ENCODE measurements around the gene OR10V1.
"Not testable (repeated sequence)": the region's sequence is repeated elsewhere in the genome, so short reads cannot be mapped to it uniquely, and the experiment has no call there.

The OR10V1 gene

DNA sequence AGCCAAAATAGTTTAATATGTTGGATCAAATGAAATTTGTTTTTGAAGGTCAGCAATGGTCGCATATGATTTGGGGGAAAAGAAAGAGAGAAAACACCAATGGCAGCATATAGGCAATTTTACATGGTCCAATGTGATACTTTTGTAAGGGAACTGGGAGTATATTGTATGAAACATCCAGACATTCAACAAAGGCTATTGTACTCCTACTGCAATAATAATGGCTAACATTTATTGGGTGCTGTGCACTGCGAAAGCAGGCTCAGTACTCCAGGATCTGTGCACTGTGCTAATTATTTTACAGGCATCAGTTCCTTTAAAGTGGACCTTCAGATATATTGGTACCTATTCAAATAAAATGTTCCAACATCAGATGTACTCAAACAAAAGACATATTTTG lies 5.9 kb upstream of the OR10V1 start:
- FAIRE-seq (no peak), DNase-seq (ENCODE audit: insufficient read length, low spot score) (no peak)
- TF ChIP-seq POLR2A (IDR thresholded peaks at IDR 0.05; ENCODE audit: low read depth, low read length) (no peak), POU2F2 (IDR thresholded peaks at IDR 0.05; ENCODE audit: low read depth, low read length) (no peak), POLR2AphosphoS5 (IDR thresholded peaks at IDR 0.05; ENCODE audit: low read depth, low read length) (no peak), PAX5 (IDR thresholded peaks at IDR 0.05; ENCODE audit: insufficient read depth, low read length, severe bottlenecking) (no peak), TAF1 (IDR thresholded peaks at IDR 0.05; ENCODE audit: low read depth, low read length) (no peak), SPI1 (IDR thresholded peaks at IDR 0.05; ENCODE audit: low read depth, low read length) (no peak)

DNA sequence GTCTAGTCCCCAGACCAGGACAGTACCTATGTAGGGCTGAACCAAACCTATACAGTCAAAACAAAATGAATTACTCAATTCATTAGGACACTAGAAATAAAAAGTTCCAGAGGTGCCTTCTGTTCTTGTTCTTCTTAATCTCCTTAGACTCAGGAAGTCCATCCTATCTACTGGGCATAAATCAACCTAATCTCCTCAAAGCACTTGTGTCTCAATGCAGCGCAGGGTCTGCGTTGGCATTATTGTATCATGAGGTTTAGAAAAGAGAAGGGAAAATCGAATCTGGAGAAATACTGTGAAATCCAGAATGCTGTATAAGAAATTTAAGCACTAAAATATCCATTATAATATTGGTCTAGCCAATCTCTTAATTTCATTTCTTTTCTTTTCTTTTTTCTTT lies 2.4 kb upstream of the OR10V1 start:
- TF ChIP-seq POLR2AphosphoS5 (IDR thresholded peaks at IDR 0.05; ENCODE audit: low read depth, low read length) (no peak), PAX5 (IDR thresholded peaks at IDR 0.05; ENCODE audit: insufficient read depth, low read length, severe bottlenecking) (no peak), SPI1 (IDR thresholded peaks at IDR 0.05; ENCODE audit: low read depth, low read length) (no peak), TAF1 (IDR thresholded peaks at IDR 0.05; ENCODE audit: low read depth, low read length) (no peak), POU2F2 (IDR thresholded peaks at IDR 0.05; ENCODE audit: low read depth, low read length) (no peak), POLR2A (IDR thresholded peaks at IDR 0.05; ENCODE audit: low read depth, low read length) (no peak)
- DNase-seq (ENCODE audit: insufficient read length, low spot score) (no peak), FAIRE-seq (no peak)

DNA sequence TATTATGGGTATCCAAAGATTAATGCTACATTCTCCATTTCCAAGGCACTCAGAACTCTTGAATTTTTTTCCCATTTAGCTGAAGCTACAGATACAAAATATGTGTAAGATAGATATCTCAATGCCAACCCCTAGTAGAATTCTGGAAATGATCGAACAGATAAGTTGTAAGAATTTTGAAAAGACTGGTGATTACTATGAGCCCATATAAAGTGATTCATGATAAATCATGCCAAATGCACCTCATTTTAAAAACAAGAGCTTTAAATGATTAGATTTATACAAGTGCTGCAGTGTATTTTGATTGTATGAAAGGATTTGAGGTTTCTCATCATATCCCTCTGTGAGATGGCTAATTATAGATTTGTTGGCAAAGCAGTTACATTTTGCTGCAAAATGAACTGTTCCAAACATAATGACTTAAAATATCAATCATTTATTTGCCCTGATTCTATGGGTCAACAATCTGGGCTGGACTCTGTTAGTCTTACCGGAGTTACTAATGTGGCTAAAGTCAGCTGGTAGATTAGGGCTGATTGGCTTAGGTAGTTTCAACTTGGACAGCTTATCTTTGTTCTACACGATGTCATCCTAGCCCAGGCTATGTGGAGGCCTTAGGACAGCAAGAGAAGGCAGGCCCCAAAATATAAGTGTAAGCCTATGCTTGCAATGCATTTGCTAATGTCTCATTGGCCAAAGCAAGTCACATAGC lies 3.4 kb downstream of the OR10V1 start:
- FAIRE-seq = no peak
- DNase-seq (ENCODE audit: insufficient read length, low spot score) = no peak
- no peak for TF ChIP-seq POLR2A (IDR thresholded peaks at IDR 0.05; ENCODE audit: low read depth, low read length)
- TF ChIP-seq POU2F2 (IDR thresholded peaks at IDR 0.05; ENCODE audit: low read depth, low read length) = no peak
- TF ChIP-seq TAF1 (IDR thresholded peaks at IDR 0.05; ENCODE audit: low read depth, low read length) = no peak
- no peak for TF ChIP-seq SPI1 (IDR thresholded peaks at IDR 0.05; ENCODE audit: low read depth, low read length)
- no peak for TF ChIP-seq PAX5 (IDR thresholded peaks at IDR 0.05; ENCODE audit: insufficient read depth, low read length, severe bottlenecking)
- TF ChIP-seq POLR2AphosphoS5 (IDR thresholded peaks at IDR 0.05; ENCODE audit: low read depth, low read length) = no peak

DNA sequence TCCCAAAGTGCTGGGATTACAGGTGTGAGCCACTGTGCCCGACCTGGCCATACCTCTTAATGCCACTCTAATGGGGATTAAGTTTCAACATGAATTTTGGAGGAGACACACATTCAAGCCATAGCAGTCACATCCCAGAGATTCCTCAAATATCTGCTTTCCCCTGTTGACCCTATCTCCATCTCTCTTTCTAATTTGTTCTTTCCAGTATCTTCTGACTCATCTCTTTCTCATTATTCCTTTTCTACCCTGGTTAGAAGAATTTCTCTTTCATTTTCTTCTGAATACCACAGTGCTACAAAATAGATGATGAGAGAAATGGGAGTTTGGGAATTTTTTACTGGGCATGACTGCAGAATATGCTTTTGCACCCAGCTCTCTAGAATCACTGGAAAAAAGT lies 5.1 kb downstream of the OR10V1 start:
- TF ChIP-seq POU2F2 (IDR thresholded peaks at IDR 0.05; ENCODE audit: low read depth, low read length) (no peak), TAF1 (IDR thresholded peaks at IDR 0.05; ENCODE audit: low read depth, low read length) (no peak), SPI1 (IDR thresholded peaks at IDR 0.05; ENCODE audit: low read depth, low read length) (no peak), POLR2AphosphoS5 (IDR thresholded peaks at IDR 0.05; ENCODE audit: low read depth, low read length) (no peak), POLR2A (IDR thresholded peaks at IDR 0.05; ENCODE audit: low read depth, low read length) (no peak), PAX5 (IDR thresholded peaks at IDR 0.05; ENCODE audit: insufficient read depth, low read length, severe bottlenecking) (no peak)
- DNase-seq (ENCODE audit: insufficient read length, low spot score) (no peak), FAIRE-seq (no peak)

DNA sequence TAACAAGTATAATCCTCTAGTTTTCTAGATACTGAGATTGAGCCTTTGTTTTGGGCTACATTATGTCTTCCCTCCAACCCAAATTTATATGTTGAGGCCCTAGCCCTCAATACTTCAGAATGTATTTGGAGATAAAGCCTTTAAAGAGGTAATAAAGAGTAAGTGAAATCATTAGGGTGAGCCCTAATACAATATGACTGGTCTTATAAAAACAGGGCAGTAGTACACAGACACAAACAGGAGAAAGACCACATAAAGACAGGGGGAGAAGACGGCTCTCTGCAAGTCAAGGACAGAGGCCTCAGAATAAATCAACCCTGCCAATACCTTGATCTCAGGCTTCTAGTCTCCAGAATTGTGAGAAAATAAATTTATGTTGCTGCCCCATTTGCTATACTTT lies 6.3 kb downstream of the OR10V1 start:
- no peak for FAIRE-seq
- DNase-seq (ENCODE audit: insufficient read length, low spot score) = no peak
- TF ChIP-seq POLR2A (IDR thresholded peaks at IDR 0.05; ENCODE audit: low read depth, low read length) (no peak), PAX5 (IDR thresholded peaks at IDR 0.05; ENCODE audit: insufficient read depth, low read length, severe bottlenecking) (no peak), POU2F2 (IDR thresholded peaks at IDR 0.05; ENCODE audit: low read depth, low read length) (no peak), POLR2AphosphoS5 (IDR thresholded peaks at IDR 0.05; ENCODE audit: low read depth, low read length) (no peak)

DNA sequence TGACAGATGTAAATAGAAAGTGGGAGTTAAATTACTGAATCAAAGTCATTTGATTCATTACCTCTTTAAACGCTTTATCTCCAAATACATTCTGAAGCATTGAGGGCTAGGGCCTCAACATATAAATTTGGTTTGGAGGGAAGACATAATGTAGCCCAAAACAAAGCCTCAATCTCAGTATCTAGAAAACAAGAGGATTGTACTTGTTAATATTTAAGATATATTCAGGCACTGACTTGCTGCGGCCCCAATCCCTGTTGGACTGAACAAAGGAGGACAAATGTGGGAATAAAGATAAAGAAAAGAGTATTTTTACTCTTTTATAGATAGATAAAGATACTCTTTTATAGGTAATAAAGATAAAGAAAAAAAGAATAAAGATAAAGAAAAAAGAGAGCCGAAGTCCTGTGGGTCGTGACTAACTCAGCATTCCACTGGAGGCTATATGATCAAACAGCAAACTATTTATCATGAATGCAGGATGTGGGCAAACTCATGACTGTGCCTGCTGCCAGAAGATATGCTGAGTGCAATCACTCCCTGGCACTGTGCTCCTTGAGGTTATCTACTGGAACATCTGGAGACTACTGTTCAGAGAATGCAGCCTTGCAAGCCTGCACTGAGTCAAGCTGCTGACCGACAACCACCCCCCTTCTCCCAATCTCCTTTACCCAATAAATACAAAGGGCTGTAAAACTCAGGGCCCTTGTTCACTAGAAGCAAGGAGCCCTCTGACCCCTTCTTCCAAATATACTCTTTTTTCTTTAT lies 6.9 kb downstream of the OR10V1 start:
- DNase-seq (ENCODE audit: insufficient read length, low spot score) = no peak
- no peak for TF ChIP-seq POLR2A (IDR thresholded peaks at IDR 0.05; ENCODE audit: low read depth, low read length)
- no peak for TF ChIP-seq PAX5 (IDR thresholded peaks at IDR 0.05; ENCODE audit: insufficient read depth, low read length, severe bottlenecking)
- no peak for TF ChIP-seq POU2F2 (IDR thresholded peaks at IDR 0.05; ENCODE audit: low read depth, low read length)
- no peak for TF ChIP-seq POLR2AphosphoS5 (IDR thresholded peaks at IDR 0.05; ENCODE audit: low read depth, low read length)
- TF ChIP-seq TAF1 (IDR thresholded peaks at IDR 0.05; ENCODE audit: low read depth, low read length) = no peak
- no peak for TF ChIP-seq SPI1 (IDR thresholded peaks at IDR 0.05; ENCODE audit: low read depth, low read length)
- no peak for FAIRE-seq

DNA sequence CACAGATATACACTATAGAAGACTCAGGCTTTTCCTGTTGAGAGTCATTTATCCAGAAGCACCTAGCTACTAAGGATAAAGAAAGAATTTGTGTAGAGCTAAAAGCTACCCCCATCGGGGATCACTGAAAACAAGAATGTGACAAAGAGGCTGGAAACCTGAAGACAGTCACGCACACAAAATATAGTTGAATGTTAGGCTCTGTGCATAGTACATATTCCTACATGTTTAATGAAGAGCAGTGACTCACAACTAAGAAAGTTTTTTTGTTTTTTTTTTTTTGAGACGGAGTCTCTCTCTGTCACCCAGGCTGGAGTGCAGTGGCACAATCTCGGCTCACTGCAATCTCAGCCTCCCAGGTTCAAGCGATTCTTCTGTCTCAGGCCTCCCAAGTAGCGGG lies 8.4 kb downstream of the OR10V1 start:
- no peak for TF ChIP-seq POU2F2 (IDR thresholded peaks at IDR 0.05; ENCODE audit: low read depth, low read length)
- no peak for TF ChIP-seq POLR2AphosphoS5 (IDR thresholded peaks at IDR 0.05; ENCODE audit: low read depth, low read length)
- TF ChIP-seq POLR2A (IDR thresholded peaks at IDR 0.05; ENCODE audit: low read depth, low read length) = no peak
- no peak for TF ChIP-seq PAX5 (IDR thresholded peaks at IDR 0.05; ENCODE audit: insufficient read depth, low read length, severe bottlenecking)
- TF ChIP-seq TAF1 (IDR thresholded peaks at IDR 0.05; ENCODE audit: low read depth, low read length) = no peak
- TF ChIP-seq SPI1 (IDR thresholded peaks at IDR 0.05; ENCODE audit: low read depth, low read length) = no peak
- DNase-seq (ENCODE audit: insufficient read length, low spot score) (no peak), FAIRE-seq (no peak)

DNA sequence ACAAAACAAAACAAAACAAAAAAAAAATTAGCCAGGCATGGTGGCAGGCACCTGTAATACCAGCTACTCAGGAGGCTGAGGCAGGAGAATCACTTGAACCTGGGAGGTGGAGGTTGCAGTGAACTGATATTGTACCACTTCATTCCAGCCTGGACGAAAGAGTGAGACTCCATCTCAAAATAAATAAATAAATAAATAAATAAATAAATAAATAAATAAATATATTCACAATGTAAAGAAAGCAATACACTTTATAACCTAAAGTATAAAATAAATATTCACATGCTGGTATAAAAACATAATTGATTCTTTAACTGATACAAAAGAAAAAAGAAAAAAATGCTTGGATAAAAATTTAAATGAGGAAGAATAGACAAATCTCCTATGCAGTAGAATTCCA lies 10.1 kb downstream of the OR10V1 start:
- DNase-seq (ENCODE audit: insufficient read length, low spot score); FAIRE-seq: not testable (repeated sequence)

DNA sequence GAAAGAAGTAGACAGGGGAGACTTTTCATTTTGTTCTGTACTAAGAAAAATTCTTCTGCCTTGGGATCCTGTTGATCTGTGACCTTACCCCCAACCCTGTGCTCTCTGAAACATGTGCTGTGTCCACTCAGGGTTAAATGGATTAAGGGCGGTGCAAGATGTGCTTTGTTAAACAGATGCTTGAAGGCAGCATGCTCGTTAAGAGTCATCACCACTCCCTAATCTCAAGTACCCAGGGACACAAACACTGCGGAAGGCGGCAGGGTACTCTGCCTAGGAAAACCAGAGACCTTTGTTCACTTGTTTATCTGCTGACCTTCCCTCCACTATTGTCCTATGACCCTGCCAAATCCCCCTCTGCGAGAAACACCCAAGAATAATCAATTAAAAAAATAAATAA lies 13.5 kb downstream of the OR10V1 start:
- not testable (repeated sequence) for DNase-seq (ENCODE audit: insufficient read length, low spot score); FAIRE-seq

DNA sequence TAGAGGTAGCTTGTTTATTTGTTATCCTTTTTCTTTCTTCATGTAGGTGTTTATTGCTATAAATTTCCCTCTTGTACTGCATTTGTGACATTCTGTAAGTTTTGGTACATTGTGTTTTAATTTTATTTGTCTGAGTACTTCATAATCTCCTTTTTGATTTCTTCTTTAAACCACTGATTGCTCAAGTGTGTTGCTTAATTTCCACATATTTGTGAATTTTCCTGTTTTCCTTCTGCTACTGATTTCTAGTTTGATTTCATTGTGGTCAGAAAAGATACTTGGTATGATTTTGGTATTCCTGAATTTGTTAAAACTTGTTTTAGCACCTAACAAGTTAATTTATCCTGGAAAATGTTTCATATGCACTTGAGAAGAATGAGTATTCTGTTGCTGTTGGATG lies 15.1 kb downstream of the OR10V1 start:
- no peak for FAIRE-seq
- no peak for DNase-seq (ENCODE audit: insufficient read length, low spot score)
- TF ChIP-seq POU2F2 (IDR thresholded peaks at IDR 0.05; ENCODE audit: low read depth, low read length) (no peak), POLR2A (IDR thresholded peaks at IDR 0.05; ENCODE audit: low read depth, low read length) (no peak), SPI1 (IDR thresholded peaks at IDR 0.05; ENCODE audit: low read depth, low read length) (no peak), POLR2AphosphoS5 (IDR thresholded peaks at IDR 0.05; ENCODE audit: low read depth, low read length) (no peak), TAF1 (IDR thresholded peaks at IDR 0.05; ENCODE audit: low read depth, low read length) (no peak), PAX5 (IDR thresholded peaks at IDR 0.05; ENCODE audit: insufficient read depth, low read length, severe bottlenecking) (no peak)

Data from GM12891 (cell line).